Body of pancreas (tissue), 4 donors: Measurements from ENCODE around the gene ABHD13.

ENCODE experiments used
- POLR2A ChIP-seq, 3 donors: fragments of 450-650 bp; IDR thresholded peaks; one replicate each; pipeline ENCODE4 v1.6.1; 2016; ENCODE audit warnings: antibody characterized with exemption in 3 of 3, mild to moderate bottlenecking in 2 of 3
- TF ChIP-seq, protein P1 (sequence below), 7 experiments: fragments of 450-650 bp in 4 of 7; fragments of 200-600 bp in 3 of 7; sonication (generic) in 3 of 7; IDR thresholded peaks; one replicate each; pipeline ENCODE4 v1.5.1; 2016 to 2019; ENCODE audit warnings: antibody characterized with exemption in 7 of 7

DNA sequence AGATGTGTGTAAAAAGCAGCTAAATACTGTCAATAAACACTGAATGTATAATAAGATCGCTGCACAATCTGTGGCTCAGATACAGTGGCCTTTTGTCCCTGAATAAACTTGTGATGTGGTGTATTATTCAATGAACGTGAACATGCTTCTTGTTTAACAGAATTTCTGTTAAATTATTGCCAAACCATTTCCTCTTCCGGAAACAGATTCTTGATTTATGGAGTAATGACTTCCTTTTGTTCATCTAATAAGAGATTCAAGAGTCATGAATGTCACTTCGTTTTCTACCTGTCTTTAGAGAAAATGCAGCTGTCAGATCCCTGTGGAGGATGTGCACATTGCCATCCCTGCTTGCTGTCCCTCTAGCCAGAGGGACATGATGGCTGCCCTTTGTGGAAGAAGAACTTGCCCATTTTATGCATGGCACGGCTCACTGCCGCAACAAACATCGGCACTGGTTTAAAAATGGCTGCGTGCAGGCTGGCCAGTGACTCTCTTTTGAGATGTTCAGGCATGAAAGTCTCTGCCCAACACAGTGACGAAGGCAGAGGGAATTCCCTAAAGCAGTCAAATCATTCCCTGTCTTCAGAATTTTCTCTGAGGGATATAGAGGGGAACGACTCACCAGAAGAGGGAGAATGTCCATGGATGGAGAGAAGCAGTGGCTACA, 48.3 kb downstream of the ABHD13 start:
- TF ChIP-seq, protein P1, sequence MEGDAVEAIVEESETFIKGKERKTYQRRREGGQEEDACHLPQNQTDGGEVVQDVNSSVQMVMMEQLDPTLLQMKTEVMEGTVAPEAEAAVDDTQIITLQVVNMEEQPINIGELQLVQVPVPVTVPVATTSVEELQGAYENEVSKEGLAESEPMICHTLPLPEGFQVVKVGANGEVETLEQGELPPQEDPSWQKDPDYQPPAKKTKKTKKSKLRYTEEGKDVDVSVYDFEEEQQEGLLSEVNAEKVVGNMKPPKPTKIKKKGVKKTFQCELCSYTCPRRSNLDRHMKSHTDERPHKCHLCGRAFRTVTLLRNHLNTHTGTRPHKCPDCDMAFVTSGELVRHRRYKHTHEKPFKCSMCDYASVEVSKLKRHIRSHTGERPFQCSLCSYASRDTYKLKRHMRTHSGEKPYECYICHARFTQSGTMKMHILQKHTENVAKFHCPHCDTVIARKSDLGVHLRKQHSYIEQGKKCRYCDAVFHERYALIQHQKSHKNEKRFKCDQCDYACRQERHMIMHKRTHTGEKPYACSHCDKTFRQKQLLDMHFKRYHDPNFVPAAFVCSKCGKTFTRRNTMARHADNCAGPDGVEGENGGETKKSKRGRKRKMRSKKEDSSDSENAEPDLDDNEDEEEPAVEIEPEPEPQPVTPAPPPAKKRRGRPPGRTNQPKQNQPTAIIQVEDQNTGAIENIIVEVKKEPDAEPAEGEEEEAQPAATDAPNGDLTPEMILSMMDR (IDR thresholded peaks at IDR 0.05), result no peak
- no peak for TF ChIP-seq POLR2A (IDR thresholded peaks at IDR 0.05)
